GM13976 (cell line): ENCODE results near the gene TGM2.

Source experiments
- DNase-seq: peaks from one replicate; pipeline ENCODE4 v3.0.0; 2012; ENCODE audit warnings: low spot score
- in situ Hi-C: fragments of 300-500 bp; cut with MboI; formaldehyde crosslinking; loops from one replicate; pipeline ENCODE4 v1.12.0; 2022; ENCODE audit warnings: low sequenced_read_pairs, mixed read lengths, inconsistent platforms; ENCODE audit not compliant: unreplicated experiment
- TF ChIP-seq, protein P1 (sequence below): IDR thresholded peaks from 2 replicates; pipeline ENCODE4 v1.5.1; 2012; ENCODE audit warnings: borderline replicate concordance, mild to moderate bottlenecking; ENCODE audit not compliant: insufficient read depth; ENCODE audit errors: extremely low read depth, missing control alignments, control extremely low read depth

The TGM2 gene

DNA sequence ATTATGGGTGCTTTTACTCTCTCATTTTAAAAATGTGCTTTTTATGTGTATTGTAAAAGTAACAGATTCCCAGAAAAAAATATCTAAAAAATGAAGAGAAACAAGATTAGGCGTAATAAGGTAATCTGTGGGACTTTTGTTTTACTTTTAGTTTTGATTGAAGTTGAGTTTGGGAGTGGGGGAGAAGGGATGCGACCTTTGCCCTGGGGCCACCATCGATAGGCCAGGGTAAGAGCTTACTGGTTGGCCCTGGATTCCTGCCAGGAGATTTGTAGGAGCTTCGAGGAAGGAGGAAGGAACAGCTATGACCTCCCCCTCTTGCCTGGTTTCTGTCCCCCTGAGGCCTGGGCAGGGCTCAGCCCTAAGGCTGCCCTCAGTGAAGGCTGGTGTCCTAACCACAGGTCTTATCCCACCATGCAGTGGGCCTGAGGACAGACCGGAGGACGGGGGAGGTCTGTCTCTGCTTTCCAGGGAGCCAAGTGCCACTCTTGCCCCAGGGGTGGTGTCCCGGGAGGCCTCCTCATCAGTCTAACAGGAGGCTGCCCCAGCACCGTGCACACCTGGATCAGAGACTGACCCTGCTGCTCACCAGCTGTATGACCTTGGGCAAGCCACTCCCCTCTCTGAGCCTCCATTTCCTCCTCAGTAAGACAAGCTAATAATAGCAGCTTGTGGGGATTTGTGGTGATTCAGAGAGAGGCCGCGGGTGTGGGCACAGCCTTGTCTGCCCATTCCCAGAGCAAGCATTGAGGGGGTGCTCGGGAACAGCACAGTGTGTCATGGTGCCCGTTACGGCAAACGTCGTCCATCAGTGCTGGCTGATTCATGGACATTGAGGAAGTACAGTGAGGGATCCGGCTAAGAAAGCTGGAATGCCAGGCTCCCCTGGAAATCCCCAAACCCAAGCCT, 21.2 kb downstream of the TGM2 start:
- in situ Hi-C loops = no loop called here
- DNase-seq = no peak
- TF ChIP-seq, protein P1, sequence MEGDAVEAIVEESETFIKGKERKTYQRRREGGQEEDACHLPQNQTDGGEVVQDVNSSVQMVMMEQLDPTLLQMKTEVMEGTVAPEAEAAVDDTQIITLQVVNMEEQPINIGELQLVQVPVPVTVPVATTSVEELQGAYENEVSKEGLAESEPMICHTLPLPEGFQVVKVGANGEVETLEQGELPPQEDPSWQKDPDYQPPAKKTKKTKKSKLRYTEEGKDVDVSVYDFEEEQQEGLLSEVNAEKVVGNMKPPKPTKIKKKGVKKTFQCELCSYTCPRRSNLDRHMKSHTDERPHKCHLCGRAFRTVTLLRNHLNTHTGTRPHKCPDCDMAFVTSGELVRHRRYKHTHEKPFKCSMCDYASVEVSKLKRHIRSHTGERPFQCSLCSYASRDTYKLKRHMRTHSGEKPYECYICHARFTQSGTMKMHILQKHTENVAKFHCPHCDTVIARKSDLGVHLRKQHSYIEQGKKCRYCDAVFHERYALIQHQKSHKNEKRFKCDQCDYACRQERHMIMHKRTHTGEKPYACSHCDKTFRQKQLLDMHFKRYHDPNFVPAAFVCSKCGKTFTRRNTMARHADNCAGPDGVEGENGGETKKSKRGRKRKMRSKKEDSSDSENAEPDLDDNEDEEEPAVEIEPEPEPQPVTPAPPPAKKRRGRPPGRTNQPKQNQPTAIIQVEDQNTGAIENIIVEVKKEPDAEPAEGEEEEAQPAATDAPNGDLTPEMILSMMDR = no peak

DNA sequence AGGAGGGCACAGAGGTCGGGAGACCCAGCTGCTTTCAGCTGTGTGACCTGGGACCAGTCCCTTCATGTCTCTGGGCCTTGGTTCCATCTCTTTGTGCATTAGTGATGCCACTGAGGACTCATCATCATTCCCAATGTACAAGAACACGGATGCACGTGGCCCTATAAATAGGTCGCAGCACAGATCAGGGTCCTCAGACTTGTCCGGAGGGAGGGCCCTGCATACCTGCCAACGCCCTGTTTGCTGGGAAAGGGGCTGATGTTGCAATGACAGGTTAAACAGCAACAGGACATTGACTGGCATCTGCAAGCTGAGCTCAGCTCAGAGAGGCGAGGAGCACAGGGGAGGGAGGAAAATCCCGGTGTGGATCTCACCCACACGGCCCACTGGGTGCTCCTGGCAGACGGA, 21.8 kb downstream of the TGM2 start:
- in situ Hi-C loops = no loop called here
- TF ChIP-seq, protein P1 = no peak
- no peak for DNase-seq

DNA sequence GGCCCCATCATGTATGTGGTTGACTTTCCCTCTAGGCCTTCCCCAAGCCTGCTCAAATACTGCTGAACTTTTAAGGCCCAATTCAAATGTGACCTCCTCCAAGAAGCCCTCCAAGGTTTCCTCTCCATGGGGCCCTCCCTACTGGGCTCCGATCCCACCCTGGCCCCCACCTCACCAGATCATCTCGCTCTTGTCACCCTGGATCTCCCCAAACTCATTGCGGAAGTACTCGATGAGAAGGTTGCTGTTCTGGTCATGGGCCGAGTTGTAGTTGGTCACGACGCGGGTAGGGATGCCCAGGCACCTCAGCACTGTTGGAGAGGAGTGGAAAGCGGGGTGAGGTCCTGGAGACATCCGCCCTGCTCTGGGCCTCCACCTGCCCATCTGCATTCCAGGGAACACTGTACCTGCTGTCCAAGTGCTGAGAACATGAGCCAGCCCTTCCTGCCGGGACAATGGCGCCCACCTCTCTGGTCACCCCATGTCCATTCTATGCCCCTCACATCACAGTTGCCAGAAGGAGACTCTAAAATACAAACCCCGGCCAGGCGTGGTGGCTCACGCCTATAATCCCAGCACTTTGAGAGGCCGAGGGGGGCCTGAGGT, 23.1 kb downstream of the TGM2 start:
- DNase-seq = no peak
- TF ChIP-seq, protein P1 = no peak
- in situ Hi-C loops = no loop called here

DNA sequence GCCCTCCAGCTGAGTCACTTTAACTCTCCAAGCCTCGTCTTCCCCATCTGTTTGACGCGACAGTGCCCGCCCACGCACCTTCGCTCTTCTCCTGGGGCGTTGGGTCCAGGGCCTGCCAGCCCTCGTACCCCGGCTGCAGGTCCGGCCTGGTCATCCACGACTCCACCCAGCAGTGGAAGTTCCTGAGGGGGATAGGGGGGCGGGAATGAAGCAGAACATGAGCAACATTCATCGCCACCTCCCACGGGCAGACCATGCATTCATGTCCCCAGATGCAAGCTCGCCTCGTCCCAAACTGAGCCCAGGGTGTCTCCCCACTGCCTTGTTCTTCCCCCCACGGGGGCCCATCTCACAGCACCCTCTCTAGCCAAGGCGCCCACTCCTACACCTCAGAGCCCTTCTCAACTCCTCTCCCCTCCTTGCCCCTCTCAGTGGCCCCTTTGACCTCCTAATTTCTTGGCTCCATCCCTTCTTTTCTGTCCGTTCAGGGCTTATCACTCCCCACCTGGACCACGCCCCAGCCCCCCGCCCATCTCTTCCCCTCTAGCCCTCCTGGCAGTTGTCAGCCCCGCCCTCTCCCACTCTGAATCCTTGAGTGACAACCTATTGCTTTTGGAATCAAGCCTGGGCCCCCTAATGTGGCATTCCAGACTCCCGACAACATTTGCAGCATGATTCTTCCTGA, 23.7 kb downstream of the TGM2 start:
- in situ Hi-C loops = no loop called here
- TF ChIP-seq, protein P1 = no peak
- no peak for DNase-seq

DNA sequence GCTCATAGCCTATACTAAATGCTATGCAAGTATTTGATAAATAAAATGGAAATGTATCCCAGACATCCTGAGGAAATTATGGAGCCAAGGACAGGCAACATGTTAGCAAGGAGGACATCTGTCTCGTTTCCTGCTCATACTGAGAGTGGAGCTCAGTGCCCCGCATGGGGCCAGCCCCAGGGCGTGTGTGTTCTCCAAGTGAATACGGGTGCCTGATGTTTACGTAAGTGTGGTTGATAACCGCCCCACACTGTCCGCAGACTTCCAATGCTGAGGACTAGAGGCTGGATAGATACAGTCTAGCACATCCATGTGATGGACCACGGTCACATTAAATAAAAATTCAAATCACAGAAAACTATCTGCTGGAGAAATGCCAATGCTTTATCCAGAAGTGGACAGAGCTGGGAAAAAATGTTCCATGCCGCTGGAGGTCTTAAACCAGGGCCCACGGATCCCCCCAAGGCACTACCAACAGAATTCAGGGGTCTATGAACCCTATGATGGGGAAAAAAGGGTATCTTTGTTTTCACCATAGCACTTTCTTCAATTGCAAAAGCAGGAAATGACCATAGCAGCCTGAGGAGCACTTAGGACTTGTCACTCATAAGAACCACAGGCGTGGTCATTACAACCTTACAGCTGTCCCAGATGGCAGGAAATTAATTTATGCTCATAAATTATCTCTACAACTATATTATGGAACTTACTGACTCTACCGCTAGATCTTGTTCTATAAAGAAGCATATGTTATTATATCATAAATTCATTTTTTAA, 24.9 kb downstream of the TGM2 start:
- in situ Hi-C loops = no loop called here
- TF ChIP-seq, protein P1 = no peak
- no peak for DNase-seq
